ENCODE measurements around the gene TMEM44.
"Not testable (repeated sequence)": the region's sequence is repeated elsewhere in the genome, so short reads cannot be mapped to it uniquely, and the experiment has no call there.

Gene TMEM44

GRCh38 chr3:194632226-194632808, 902 bp downstream of the TMEM44 start:
- no peak for TF ChIP-seq CREB5 (CRISPR knock-in tag; IDR thresholded peaks at IDR 0.05; ENCODE audit: low read depth)
- no peak for TF ChIP-seq ESRRG (CRISPR knock-in tag; IDR thresholded peaks at IDR 0.05)
- no peak for TF ChIP-seq TCF4 (CRISPR knock-in tag; IDR thresholded peaks at IDR 0.05; ENCODE audit: borderline replicate concordance)
- TF ChIP-seq OSR1 (CRISPR knock-in tag; IDR thresholded peaks at IDR 0.05) = no peak
- TF ChIP-seq ZNF8 (CRISPR knock-in tag; IDR thresholded peaks at IDR 0.05) = no peak
- no peak for TF ChIP-seq PPARA (CRISPR knock-in tag; IDR thresholded peaks at IDR 0.05; ENCODE audit: borderline replicate concordance)
- TF ChIP-seq CSRNP3 (CRISPR knock-in tag; IDR thresholded peaks at IDR 0.05) = no peak
- no peak for TF ChIP-seq ZFP30 (CRISPR knock-in tag; IDR thresholded peaks at IDR 0.05)
- TF ChIP-seq SNAI2 (CRISPR knock-in tag; IDR thresholded peaks at IDR 0.05) = no peak
- no peak; the same call in 2 of the 3 replicates for ATAC-seq

- TF ChIP-seq GLIS3 (CRISPR knock-in tag; IDR thresholded peaks at IDR 0.05) (no peak), RARB (CRISPR knock-in tag; IDR thresholded peaks at IDR 0.05) (no peak), ZC3H10 (CRISPR knock-in tag; IDR thresholded peaks at IDR 0.05) (no peak), ZFP3 (CRISPR knock-in tag; IDR thresholded peaks at IDR 0.05) (no peak), POU6F1 (CRISPR knock-in tag; IDR thresholded peaks at IDR 0.05; ENCODE audit: borderline replicate concordance, low read depth) (no peak), ZNF70 (CRISPR knock-in tag; IDR thresholded peaks at IDR 0.05) (no peak)
- no peak for ATAC-seq
These were observed 1.5 kb downstream of the TMEM44 start for GRCh38 chr3:194631696-194632095.

- ATAC-seq = not testable (repeated sequence)
These were observed 2.5 kb downstream of the TMEM44 start for GRCh38 chr3:194630681-194631080.

- TF ChIP-seq CSDC2 (CRISPR knock-in tag; IDR thresholded peaks at IDR 0.05) (no peak), TOX (CRISPR knock-in tag; IDR thresholded peaks at IDR 0.05; ENCODE audit: borderline replicate concordance) (no peak), POU6F1 (CRISPR knock-in tag; IDR thresholded peaks at IDR 0.05; ENCODE audit: borderline replicate concordance, low read depth) (no peak), ZC3H10 (CRISPR knock-in tag; IDR thresholded peaks at IDR 0.05) (no peak), OSR1 (CRISPR knock-in tag; IDR thresholded peaks at IDR 0.05) (no peak), ZNF8 (CRISPR knock-in tag; IDR thresholded peaks at IDR 0.05) (no peak), ESRRG (CRISPR knock-in tag; IDR thresholded peaks at IDR 0.05) (no peak), ARNTL (CRISPR knock-in tag; IDR thresholded peaks at IDR 0.05; ENCODE audit: borderline replicate concordance, low read depth) (no peak), CREB5 (CRISPR knock-in tag; IDR thresholded peaks at IDR 0.05; ENCODE audit: low read depth) (no peak), ZNF70 (CRISPR knock-in tag; IDR thresholded peaks at IDR 0.05) (no peak), BACH2 (CRISPR knock-in tag; IDR thresholded peaks at IDR 0.05; ENCODE audit: borderline replicate concordance) (no peak), ISL1 (CRISPR knock-in tag; IDR thresholded peaks at IDR 0.05) (no peak), CSRNP3 (CRISPR knock-in tag; IDR thresholded peaks at IDR 0.05) (no peak)
- no peak for ATAC-seq
These were observed 8.3 kb downstream of the TMEM44 start for GRCh38 chr3:194624956-194625355.

Measured in SK-N-SH treated with all-trans-retinoic acid at 6 μM for 48 hours (cell line).